Astrocyte of the hippocampus (primary cell): ENCODE data around the gene UPF1.

Experiments
- DNase-seq: peaks from one replicate; pipeline ENCODE4 v3.0.0; 2011; ENCODE audit warnings: low read depth, low spot score

The UPF1 gene

GRCh38 chr19:18871543-18871942, 39.8 kb downstream of the UPF1 start:
- no peak for DNase-seq

GRCh38 chr19:18875726-18876125, 44.0 kb downstream of the UPF1 start:
- no peak for DNase-seq

GRCh38 chr19:18876865-18877264, 45.1 kb downstream of the UPF1 start:
- no peak for DNase-seq

GRCh38 chr19:18878058-18878797, 46.5 kb downstream of the UPF1 start:
- no peak for DNase-seq

GRCh38 chr19:18878858-18879578, 47.3 kb downstream of the UPF1 start:
- DNase-seq = no peak

GRCh38 chr19:18879579-18880373, 48.0 kb downstream of the UPF1 start:
- no peak for DNase-seq

- DNase-seq = no peak
Measured at GRCh38 chr19:18881491-18881890, 49.7 kb downstream of the UPF1 start.

- DNase-seq = no peak
Measured at GRCh38 chr19:18883526-18884304, 52.0 kb downstream of the UPF1 start.

GRCh38 chr19:18886972-18887371, 55.2 kb downstream of the UPF1 start:
- no peak for DNase-seq

- DNase-seq = no peak
Measured at GRCh38 chr19:18889949-18890745, 58.4 kb downstream of the UPF1 start.

- no peak for DNase-seq
Measured at GRCh38 chr19:18893587-18894253, 62.0 kb downstream of the UPF1 start.

- peak; percentile 81 for DNase-seq
Measured at GRCh38 chr19:18894254-18895037, 62.7 kb downstream of the UPF1 start.

- peak; percentile 70 for DNase-seq
Measured at GRCh38 chr19:18895038-18895823, 63.5 kb downstream of the UPF1 start.

- peak; percentile 72 for DNase-seq
Measured at GRCh38 chr19:18895824-18896341, 64.1 kb downstream of the UPF1 start, which contains the start of gene CERS1. Gene CERS1, minus strand, starts transcription at chr19:18896158. Its CDS starts 86 bp downstream, at chr19:18896072.

- DNase-seq = peak; percentile 36
Measured at GRCh38 chr19:18896421-18896841, 64.7 kb downstream of the UPF1 start.

GRCh38 chr19:18897094-18898029, 65.6 kb downstream of the UPF1 start:
- no peak for DNase-seq

- peak; percentile 30 for DNase-seq
Measured at GRCh38 chr19:18898081-18898606, 66.4 kb downstream of the UPF1 start.
